Globus pallidus (tissue), 1 donor: Measurements from ENCODE around the gene LPIN1.
"Not testable (repeated sequence)": the region's sequence is repeated elsewhere in the genome, so short reads cannot be mapped to it uniquely, and the experiment has no call there.

ENCODE experiments used
- DNase-seq: peaks from one replicate; pipeline ENCODE4 v3.0.0-alpha.2; 2015; ENCODE audit warnings: low spot score

Gene LPIN1

GRCh38 chr2:11715987-11716652 is 30.3 kb upstream of the LPIN1 start:
- no peak for DNase-seq

GRCh38 chr2:11716689-11717321 is 29.6 kb upstream of the LPIN1 start:
- DNase-seq: no peak

- no peak for DNase-seq
Observed at GRCh38 chr2:11717623-11718022, 28.8 kb upstream of the LPIN1 start.

DNA sequence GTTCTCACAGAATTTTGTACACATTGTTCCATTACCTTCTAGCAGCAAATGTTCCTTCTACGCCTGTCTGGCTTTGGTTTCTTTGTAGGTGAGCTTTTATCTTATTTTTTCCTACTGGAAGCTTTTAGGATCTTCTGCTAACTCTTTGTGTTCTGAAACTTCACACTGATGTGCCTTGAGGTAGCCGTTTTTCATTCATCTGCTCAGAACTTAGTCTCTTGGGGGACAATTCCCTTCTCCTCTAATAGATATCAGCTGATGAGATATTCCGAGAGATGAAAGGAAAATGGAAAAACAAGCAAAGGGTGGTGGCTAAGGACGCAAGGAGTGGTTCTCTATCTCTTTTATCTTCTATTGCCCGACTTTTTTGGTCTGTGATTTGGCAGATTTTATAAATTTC is 27.8 kb upstream of the LPIN1 start:
- no peak for DNase-seq

DNA sequence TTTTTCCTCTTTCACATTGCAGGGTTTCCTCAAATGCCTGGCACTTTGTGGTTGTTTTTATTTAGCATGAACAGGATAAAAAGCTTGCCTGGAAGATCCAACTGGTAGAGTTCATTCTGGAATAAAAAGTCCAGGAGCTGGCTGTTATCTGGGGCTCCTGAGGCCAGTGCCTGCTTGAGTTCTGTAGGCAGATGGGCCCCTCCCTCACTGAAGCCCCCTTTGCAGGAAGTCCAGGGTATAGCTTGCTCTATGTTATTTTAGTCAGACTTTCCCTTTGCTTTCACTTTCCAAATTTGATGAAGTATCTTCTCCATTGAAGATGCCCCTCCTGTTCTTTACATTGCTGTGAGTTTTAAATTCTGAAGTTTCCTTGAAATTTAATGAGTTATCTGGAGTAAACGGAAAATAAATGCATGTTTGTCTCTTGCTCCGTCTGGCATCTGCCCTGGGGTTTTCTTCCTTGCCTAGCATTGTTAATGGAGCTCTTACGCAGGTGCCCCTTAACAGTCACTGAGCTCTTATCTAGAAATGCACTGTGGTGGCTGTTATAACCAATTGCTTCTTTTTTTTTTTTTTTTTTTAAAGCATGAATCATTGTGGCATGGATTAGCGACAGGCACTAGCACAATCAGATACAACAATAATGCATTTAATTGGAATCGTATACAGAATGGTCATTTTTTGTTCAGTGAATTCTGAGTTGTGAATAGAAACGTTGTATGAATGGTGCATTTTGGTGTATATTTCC is 27.0 kb upstream of the LPIN1 start:
- no peak for DNase-seq

- no peak for DNase-seq
Observed at GRCh38 chr2:11720752-11721151, 25.7 kb upstream of the LPIN1 start.

- DNase-seq: no peak
Observed at GRCh38 chr2:11722292-11723060, 24.0 kb upstream of the LPIN1 start.

DNA sequence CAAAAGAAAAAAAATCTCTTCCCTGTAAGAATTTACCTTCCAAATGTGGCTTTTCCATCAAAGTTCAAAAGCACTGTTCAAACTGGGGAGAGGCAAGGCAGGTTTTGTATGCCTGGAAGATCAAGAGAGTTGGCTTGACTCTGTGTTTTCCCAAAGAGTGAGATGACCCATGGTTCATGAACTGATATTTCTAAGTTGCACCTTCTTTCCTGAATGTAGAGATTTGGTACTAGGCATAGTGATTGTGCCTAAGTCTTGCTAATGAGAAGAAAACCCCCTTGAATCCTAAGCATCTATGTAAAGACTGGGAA is 23.4 kb upstream of the LPIN1 start:
- DNase-seq: no peak

GRCh38 chr2:11724151-11724550 is 22.3 kb upstream of the LPIN1 start:
- DNase-seq: no peak

GRCh38 chr2:11726384-11726783 is 20.0 kb upstream of the LPIN1 start:
- no peak for DNase-seq

GRCh38 chr2:11729362-11730212 is 16.8 kb upstream of the LPIN1 start:
- no peak for DNase-seq

GRCh38 chr2:11731214-11731984 is 15.0 kb upstream of the LPIN1 start:
- not testable (repeated sequence) for DNase-seq

DNA sequence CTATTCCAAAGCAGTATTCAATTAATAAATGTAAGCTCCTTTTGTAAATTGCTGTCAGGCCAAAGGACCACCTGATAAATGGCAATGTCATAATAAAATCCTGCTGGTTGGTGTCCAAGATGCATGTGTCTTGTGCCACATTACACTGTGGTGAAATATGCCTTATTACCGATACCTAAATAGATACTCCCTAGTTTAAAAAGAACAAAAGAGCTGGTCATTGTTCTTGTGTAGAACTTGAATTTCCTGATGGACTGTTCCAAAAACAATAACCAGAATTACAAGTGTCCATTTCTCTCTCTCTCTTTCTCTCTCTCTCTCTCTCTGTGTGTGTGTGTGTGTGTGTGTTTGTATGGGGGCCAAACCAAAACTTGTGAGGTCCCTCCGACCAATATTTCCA is 13.8 kb upstream of the LPIN1 start:
- DNase-seq: no peak

DNA sequence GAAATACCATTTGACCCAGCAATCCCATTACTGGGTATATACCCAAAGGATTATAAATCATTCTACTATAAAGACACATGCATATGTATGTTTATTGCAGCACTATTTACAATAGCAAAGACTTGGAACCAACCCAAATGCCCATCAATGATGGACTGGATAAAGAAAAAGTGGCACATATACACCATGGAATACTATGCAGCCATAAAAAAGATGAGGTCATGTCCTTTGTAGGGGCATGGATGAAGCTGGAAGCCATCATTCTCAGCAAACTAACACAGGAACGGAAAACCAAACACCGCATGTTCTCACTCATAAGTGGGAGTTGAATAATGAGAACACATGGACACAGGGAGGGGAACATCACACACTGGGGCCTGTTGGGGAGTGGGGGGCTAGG is 8.6 kb upstream of the LPIN1 start:
- DNase-seq: not testable (repeated sequence)

GRCh38 chr2:11738589-11739436 is 7.6 kb upstream of the LPIN1 start:
- DNase-seq: no peak

GRCh38 chr2:11740723-11741122 is 5.7 kb upstream of the LPIN1 start:
- no peak for DNase-seq

- no peak for DNase-seq
Observed at GRCh38 chr2:11742317-11742701, 4.1 kb upstream of the LPIN1 start.

GRCh38 chr2:11742702-11743357 is 3.6 kb upstream of the LPIN1 start:
- DNase-seq: no peak

GRCh38 chr2:11743366-11743765 is 3.1 kb upstream of the LPIN1 start:
- no peak for DNase-seq
